Vagina (tissue), 2 donors: ENCODE results near the gene F8. TPM values are rescaled to one million over a fixed set of nuclear protein-coding genes. Genes with fewer than 3 reads are reported as not detected.

Experiments used
- DNase-seq, 2 donors: peaks; one replicate each; pipeline ENCODE4 v3.0.0-alpha.2; 2017; ENCODE audit errors: extremely low spot score in 2 of 2
- H3K27ac ChIP-seq: fragments of 200-600 bp; sonication (generic); one replicate; pipeline ENCODE4 v1.5.1; 2019
- H3K27me3 ChIP-seq: fragments of 200-600 bp; sonication (generic); one replicate; pipeline ENCODE4 v1.5.1; 2019
- H3K36me3 ChIP-seq, 2 donors: fragments of 200-600 bp; sonication (generic); one replicate each; pipeline ENCODE4 v1.5.1; 2017 to 2019
- H3K4me1 ChIP-seq: fragments of 200-600 bp; sonication (generic); one replicate; pipeline ENCODE4 v1.5.1; 2019
- H3K4me3 ChIP-seq, 2 donors: fragments of 200-600 bp; sonication (generic); 1 replicate in 1 of 2; 2 replicates in 1 of 2; pipeline ENCODE4 v1.5.1; 2016 to 2019
- H3K9me3 ChIP-seq: fragments of 200-600 bp; sonication (generic); one replicate; pipeline ENCODE4 v1.5.1; 2019
- CTCF ChIP-seq, 3 experiments: fragments of 450-650 bp in 2 of 3; fragments of 200-600 bp in 1 of 3; sonication (generic) in 1 of 3; IDR thresholded peaks; one replicate each; pipeline ENCODE4 v1.5.1; 2017 to 2019; ENCODE audit warnings: antibody characterized with exemption in 3 of 3, mild to moderate bottlenecking in 2 of 3, moderate library complexity in 2 of 3
- POLR2A ChIP-seq, 2 donors: fragments of 450-650 bp; IDR thresholded peaks; one replicate each; pipeline ENCODE4 v1.6.1; 2017; ENCODE audit warnings: antibody characterized with exemption in 2 of 2, mild to moderate bottlenecking in 2 of 2, moderate library complexity in 2 of 2
- POLR2AphosphoS5 ChIP-seq, 2 donors: sonication (generic); formaldehyde crosslinking; IDR thresholded peaks; one replicate each; pipeline ENCODE4 v1.9.0; 2017; ENCODE audit warnings: antibody characterized with exemption in 2 of 2, mild to moderate bottlenecking in 2 of 2, low read depth in 1 of 2; ENCODE audit not compliant: insufficient read depth in 1 of 2
- intact Hi-C: fragments of 100-400 bp; cut with DNase I; formaldehyde crosslinking; loops from one replicate; pipeline ENCODE4 v1.15.1; 2023
- total RNA-seq: library from RNA; depleted of rRNA; stranded (reverse); fragments of >200 nt; gene quantifications from one replicate; pipeline ENCODE4 v1.2.3, GENCODE V29; 2016

The F8 gene
- total RNA-seq, 1 donor from 2014 or later, result 5.4 TPM

- no peak overlapping the region for H3K4me3 ChIP-seq
- TF ChIP-seq POLR2AphosphoS5 (IDR thresholded peaks at IDR 0.05; ENCODE audit: insufficient read depth in 1 of 2, low read depth in 1 of 2) (no peak), CTCF (IDR thresholded peaks at IDR 0.05) (no peak), POLR2A (IDR thresholded peaks at IDR 0.05) (no peak)
- H3K36me3 ChIP-seq, result no peaks in the 10 kb centered on the region
- H3K4me1 ChIP-seq, result no peaks in the 10 kb centered on the region
- H3K9me3 ChIP-seq, result peaks cover 3% of the 10 kb centered on the region
- intact Hi-C loops, result no loop called here
- H3K27me3 ChIP-seq, result no peaks in the 10 kb centered on the region
- DNase-seq, result no peak
- H3K27ac ChIP-seq, result no peak overlapping the region
Measured at GRCh38 chrX:155035688-155036087, 13.2 kb upstream of the F8 start.

- Histone ChIP-seq H3K4me3 (no peak overlapping the region), H3K27me3 (no peaks in the 10 kb centered on the region), H3K36me3 (no peaks in the 10 kb centered on the region), H3K27ac (no peak overlapping the region), H3K4me1 (no peaks in the 10 kb centered on the region), H3K9me3 (peaks cover 3% of the 10 kb centered on the region)
- intact Hi-C loops, result no loop called here
- TF ChIP-seq POLR2A (IDR thresholded peaks at IDR 0.05) (no peak), POLR2AphosphoS5 (IDR thresholded peaks at IDR 0.05; ENCODE audit: insufficient read depth in 1 of 2, low read depth in 1 of 2) (no peak), CTCF (IDR thresholded peaks at IDR 0.05) (no peak)
- no peak for DNase-seq
Measured at GRCh38 chrX:155031657-155032056, 9.1 kb upstream of the F8 start.

GRCh38 chrX:155028877-155029291, 6.4 kb upstream of the F8 start:
- intact Hi-C loops, result loop anchor here (5.0 kb wide), 1 partner anchor 43 kb away; the partner anchor contains the start of genes BRCC3, CMC4 and MTCP1
- H3K4me1 ChIP-seq, result no peaks in the 10 kb centered on the region
- peak overlapping the region; percentile 89 for H3K27ac ChIP-seq
- no peaks in the 10 kb centered on the region for H3K36me3 ChIP-seq
- no peak overlapping the region for H3K4me3 ChIP-seq
- TF ChIP-seq CTCF (IDR thresholded peaks at IDR 0.05) (no peak), POLR2AphosphoS5 (IDR thresholded peaks at IDR 0.05; ENCODE audit: insufficient read depth in 1 of 2, low read depth in 1 of 2) (no peak), POLR2A (IDR thresholded peaks at IDR 0.05) (no peak)
- no peaks in the 10 kb centered on the region for H3K27me3 ChIP-seq
- DNase-seq, result no peak
- no peaks in the 10 kb centered on the region for H3K9me3 ChIP-seq

- Histone ChIP-seq H3K27me3 (no peaks in the 10 kb centered on the region), H3K27ac (peak overlapping the region; percentile 89), H3K4me3 (peak overlapping the region; percentile 52 to 59), H3K36me3 (no peaks in the 10 kb centered on the region), H3K4me1 (no peaks in the 10 kb centered on the region), H3K9me3 (no peaks in the 10 kb centered on the region)
- intact Hi-C loops, result loop anchor here (5.0 kb wide), 1 partner anchor 44 kb away; the partner anchor contains the start of genes BRCC3, CMC4 and MTCP1
- DNase-seq, result no peak
- TF ChIP-seq POLR2A (IDR thresholded peaks at IDR 0.05) (no peak), CTCF (IDR thresholded peaks at IDR 0.05) (no peak), POLR2AphosphoS5 (IDR thresholded peaks at IDR 0.05; ENCODE audit: insufficient read depth in 1 of 2, low read depth in 1 of 2) (no peak)
Measured at GRCh38 chrX:155028129-155028528, 5.6 kb upstream of the F8 start.

GRCh38 chrX:155027509-155028066, 5.1 kb upstream of the F8 start:
- TF ChIP-seq CTCF (IDR thresholded peaks at IDR 0.05), result no peak
- TF ChIP-seq POLR2A (IDR thresholded peaks at IDR 0.05), result peak in 1 of 2 donors; percentile 64
- TF ChIP-seq POLR2AphosphoS5 (IDR thresholded peaks at IDR 0.05; ENCODE audit: insufficient read depth in 1 of 2, low read depth in 1 of 2), result peak; percentile 40 to 51
- Histone ChIP-seq H3K27me3 (no peaks in the 10 kb centered on the region), H3K27ac (peak overlapping the region; percentile 89), H3K4me3 (peak overlapping the region; percentile 52 to 59), H3K4me1 (no peaks in the 10 kb centered on the region), H3K36me3 (no peaks in the 10 kb centered on the region), H3K9me3 (no peaks in the 10 kb centered on the region)
- intact Hi-C loops, result loop anchor here (5.0 kb wide), 1 partner anchor 45 kb away; the partner anchor contains the start of genes BRCC3, CMC4 and MTCP1
- no peak for DNase-seq
